Stimulated activated CD8-positive, alpha-beta memory T cell treated with anti-CD3 and anti-CD28 coated beads, Interleukin-2, amount 100 ng/mL, for 1 hour (primary cell): ENCODE results near the gene DEPDC7.

Experiments
- DNase-seq, 2 donors: peaks; one replicate each; pipeline ENCODE4 v3.0.0-alpha.2; 2020; ENCODE audit warnings: low read depth in 2 of 2

Gene DEPDC7

GRCh38 chr11:33060271-33060670 is 44.6 kb downstream of the DEPDC7 start:
- no peak for DNase-seq

GRCh38 chr11:33062137-33062536 is 46.5 kb downstream of the DEPDC7 start:
- DNase-seq = no peak

- DNase-seq = no peak
Observed at GRCh38 chr11:33063326-33063881, 47.7 kb downstream of the DEPDC7 start.

GRCh38 chr11:33064033-33064825 is 48.6 kb downstream of the DEPDC7 start:
- DNase-seq = no peak

- DNase-seq = no peak
Observed at GRCh38 chr11:33064866-33065265, 49.2 kb downstream of the DEPDC7 start.

- peak; percentile 45 to 53 for DNase-seq
Observed at GRCh38 chr11:33065445-33066178, 49.9 kb downstream of the DEPDC7 start.

GRCh38 chr11:33067294-33067693 is 51.6 kb downstream of the DEPDC7 start:
- no peak for DNase-seq

GRCh38 chr11:33068611-33069340 is 53.1 kb downstream of the DEPDC7 start:
- no peak for DNase-seq

GRCh38 chr11:33072465-33072864 is 56.8 kb downstream of the DEPDC7 start:
- DNase-seq = no peak
